ENCODE measurements around the gene ADAM22. TPM values are rescaled to one million over a fixed set of nuclear protein-coding genes. Genes with fewer than 3 reads are reported as not detected.
A peak's percentile ranks its signal among the peaks of the same experiment; 100 is the strongest.

The ADAM22 gene
- total and polyA plus RNA-seq, 2 experiments from 2014 or later: 2.7 to 18.7 TPM

- no peak for ATAC-seq
- H3K4me1 ChIP-seq (ENCODE audit: insufficient read depth): peaks cover 11% of the 10 kb centered on the region
- H3K27ac Mint-ChIP-seq: 0 out of 2 replicates have a peak overlapping the region, but pooled peaks have one; percentile 41
Measured at GRCh38 chr7:88184848-88185304, 250.8 kb downstream of the ADAM22 start.

More at GRCh38 chr7:88184848-88185304, 250.8 kb downstream of the ADAM22 start:
- H3K27ac ChIP-seq (ENCODE audit: low read depth): no peak overlapping the region
- Mint-ChIP-seq H3K36me3 (ENCODE audit: low read depth) (peaks cover 4% of the 10 kb centered on the region; the same call in 1 of the 3 replicates), H3K9me3 (no peaks in the 10 kb centered on the region), H3K4me3 (no peak overlapping the region), H3K4me1 (peaks cover 23% of the 10 kb centered on the region), H3K27me3 (ENCODE audit: insufficient read depth, low read depth, poor library complexity) (peaks cover 1% of the 10 kb centered on the region)
- H2AFZ ChIP-seq: no peak overlapping the region
- H3K79me2 ChIP-seq (replicated peaks; ENCODE audit: insufficient read depth): no peaks in the 10 kb centered on the region
- no peaks in the 10 kb centered on the region for H3F3A ChIP-seq (replicated peaks; ENCODE audit: low read depth)
- H3K36me3 ChIP-seq (ENCODE audit: insufficient read depth): no peaks in the 10 kb centered on the region
- H4K20me1 ChIP-seq (replicated peaks; ENCODE audit: insufficient read depth): no peaks in the 10 kb centered on the region
- no peak overlapping the region for H3K4me2 ChIP-seq
- TF ChIP-seq ZNF462 (CRISPR knock-in tag; IDR thresholded peaks at IDR 0.05) (no peak), ZNF331 (CRISPR knock-in tag; IDR thresholded peaks at IDR 0.05; ENCODE audit: low read depth) (no peak), NANOG (IDR thresholded peaks at IDR 0.05; ENCODE audit: borderline replicate concordance) (no peak), EZH2 (IDR thresholded peaks at IDR 0.05; ENCODE audit: low read depth, unreplicated experiment) (no peak), POLR2AphosphoS5 (IDR thresholded peaks at IDR 0.05; ENCODE audit: low read depth) (no peak), CREB1 (CRISPR knock-in tag; IDR thresholded peaks at IDR 0.05; ENCODE audit: low read depth) (no peak), REST (IDR thresholded peaks at IDR 0.05; ENCODE audit: unreplicated experiment) (no peak)
- TF ChIP-seq, protein P1, sequence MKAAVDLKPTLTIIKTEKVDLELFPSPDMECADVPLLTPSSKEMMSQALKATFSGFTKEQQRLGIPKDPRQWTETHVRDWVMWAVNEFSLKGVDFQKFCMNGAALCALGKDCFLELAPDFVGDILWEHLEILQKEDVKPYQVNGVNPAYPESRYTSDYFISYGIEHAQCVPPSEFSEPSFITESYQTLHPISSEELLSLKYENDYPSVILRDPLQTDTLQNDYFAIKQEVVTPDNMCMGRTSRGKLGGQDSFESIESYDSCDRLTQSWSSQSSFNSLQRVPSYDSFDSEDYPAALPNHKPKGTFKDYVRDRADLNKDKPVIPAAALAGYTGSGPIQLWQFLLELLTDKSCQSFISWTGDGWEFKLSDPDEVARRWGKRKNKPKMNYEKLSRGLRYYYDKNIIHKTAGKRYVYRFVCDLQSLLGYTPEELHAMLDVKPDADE (IDR thresholded peaks at IDR 0.05): no peak
- TF ChIP-seq, protein P2, sequence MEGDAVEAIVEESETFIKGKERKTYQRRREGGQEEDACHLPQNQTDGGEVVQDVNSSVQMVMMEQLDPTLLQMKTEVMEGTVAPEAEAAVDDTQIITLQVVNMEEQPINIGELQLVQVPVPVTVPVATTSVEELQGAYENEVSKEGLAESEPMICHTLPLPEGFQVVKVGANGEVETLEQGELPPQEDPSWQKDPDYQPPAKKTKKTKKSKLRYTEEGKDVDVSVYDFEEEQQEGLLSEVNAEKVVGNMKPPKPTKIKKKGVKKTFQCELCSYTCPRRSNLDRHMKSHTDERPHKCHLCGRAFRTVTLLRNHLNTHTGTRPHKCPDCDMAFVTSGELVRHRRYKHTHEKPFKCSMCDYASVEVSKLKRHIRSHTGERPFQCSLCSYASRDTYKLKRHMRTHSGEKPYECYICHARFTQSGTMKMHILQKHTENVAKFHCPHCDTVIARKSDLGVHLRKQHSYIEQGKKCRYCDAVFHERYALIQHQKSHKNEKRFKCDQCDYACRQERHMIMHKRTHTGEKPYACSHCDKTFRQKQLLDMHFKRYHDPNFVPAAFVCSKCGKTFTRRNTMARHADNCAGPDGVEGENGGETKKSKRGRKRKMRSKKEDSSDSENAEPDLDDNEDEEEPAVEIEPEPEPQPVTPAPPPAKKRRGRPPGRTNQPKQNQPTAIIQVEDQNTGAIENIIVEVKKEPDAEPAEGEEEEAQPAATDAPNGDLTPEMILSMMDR (conservative IDR thresholded peaks at IDR 0.05; ENCODE audit: low read depth in 2 of 2): no peak
- H3K27me3 ChIP-seq (ENCODE audit: insufficient read depth): no peaks in the 10 kb centered on the region
- H3K4me3 ChIP-seq: no peak overlapping the region
- no peaks in the 10 kb centered on the region for H3K9me2 ChIP-seq (ENCODE audit: insufficient read depth)
- no peak for DNase-seq (ENCODE audit: low spot score)

Measured in GM23338 (cell line).